HepG2 (cell line): ENCODE data around the gene LGALS1. TPM values are rescaled to one million over a fixed set of nuclear protein-coding genes. Genes with fewer than 3 reads are reported as not detected.

Experiments
- GLI4 ChIP-seq: sonication (generic); formaldehyde crosslinking; IDR thresholded peaks from 2 replicates; pipeline ENCODE4 v1.5.1; 2020; ENCODE audit warnings: missing genetic modification reagents, mild to moderate bottlenecking, moderate library complexity, borderline replicate concordance
- HNRNPL ChIP-seq: fragments of 200-400 bp; formaldehyde crosslinking; IDR thresholded peaks from 2 replicates; pipeline ENCODE4 v1.6.1; 2017; ENCODE audit warnings: mild to moderate bottlenecking, low read depth, low read length
- KLF11 ChIP-seq: IDR thresholded peaks from 2 replicates; pipeline ENCODE4 v1.6.1; 2016; ENCODE audit warnings: missing compliant biosample characterization
- MXI1 ChIP-seq: IDR thresholded peaks from 3 replicates; pipeline ENCODE4 v1.6.1; 2012; ENCODE audit warnings: low read depth, low read length, inconsistent platforms, borderline replicate concordance
- TEAD2 ChIP-seq: sonication (generic); formaldehyde crosslinking; IDR thresholded peaks from 2 replicates; pipeline ENCODE4 v1.9.0; 2021; ENCODE audit warnings: missing genetic modification reagents
- ZFY ChIP-seq: sonication (generic); formaldehyde crosslinking; IDR thresholded peaks from 2 replicates; pipeline ENCODE4 v1.4.0; 2020; ENCODE audit warnings: missing genetic modification reagents
- ZNF17 ChIP-seq: sonication (generic); formaldehyde crosslinking; IDR thresholded peaks from 2 replicates; pipeline ENCODE4 v1.5.0; 2020; ENCODE audit warnings: mild to moderate bottlenecking, missing genetic modification reagents
- ZNF251 ChIP-seq: sonication (generic); formaldehyde crosslinking; IDR thresholded peaks from 2 replicates; pipeline ENCODE4 v1.9.0; 2021; ENCODE audit warnings: mild to moderate bottlenecking, missing genetic modification reagents
- ZNF674 ChIP-seq: sonication (generic); formaldehyde crosslinking; IDR thresholded peaks from 2 replicates; pipeline ENCODE4 v1.5.0; 2020; ENCODE audit warnings: low read depth, mild to moderate bottlenecking, missing genetic modification reagents
- ZNF879 ChIP-seq: sonication (generic); formaldehyde crosslinking; IDR thresholded peaks from 2 replicates; pipeline ENCODE4 v1.8.1; 2023; ENCODE audit warnings: missing genetic modification reagents
- polyA plus RNA-seq, 8 experiments: library from polyadenylated mRNA; depleted of rRNA in 3 of 8; stranded (reverse) in 7 of 8; unstranded in 1 of 8; fragments of >200 nt; fragmentation: Illumina TruSeq in 4 of 8; extraction: Trizol in 4 of 8; gene quantifications; 2 replicates each; pipeline versions ENCODE4 v1.2.1 to v1.2.3, GENCODE V29; 2011 to 2016; ENCODE audit warnings: low read depth in 4 of 8, missing spikeins in 1 of 8, mixed read lengths in 1 of 8; ENCODE audit not compliant: insufficient read depth in 1 of 8
- total RNA-seq, 5 experiments: library from RNA; depleted of rRNA; stranded (reverse); fragments of >200 nt; fragmentation: Illumina TruSeq; extraction: Trizol; gene quantifications; 2 replicates each; pipeline ENCODE4 v1.2.3, GENCODE V29; 2016; ENCODE audit warnings: low read depth in 1 of 5
- TF ChIP-seq, protein P1 (sequence below): sonication (generic); formaldehyde crosslinking; IDR thresholded peaks from 2 replicates; pipeline ENCODE4 v1.4.0; 2020; ENCODE audit warnings: missing genetic modification reagents
- TF ChIP-seq, protein P2 (sequence below): sonication (generic); formaldehyde crosslinking; IDR thresholded peaks from 2 replicates; pipeline ENCODE4 v1.4.0; 2020; ENCODE audit warnings: missing genetic modification reagents, borderline replicate concordance
- TF ChIP-seq, protein P3 (sequence below): sonication (generic); formaldehyde crosslinking; IDR thresholded peaks from 2 replicates; pipeline ENCODE4 v1.4.0; 2020; ENCODE audit warnings: mild to moderate bottlenecking, missing genetic modification reagents
- TF ChIP-seq, protein P4 (sequence below): sonication (generic); formaldehyde crosslinking; IDR thresholded peaks from 2 replicates; pipeline ENCODE4 v1.8.1; 2023; ENCODE audit warnings: mild to moderate bottlenecking, moderate library complexity, missing genetic modification reagents
- TF ChIP-seq, protein P5 (sequence below): sonication (generic); formaldehyde crosslinking; IDR thresholded peaks from 2 replicates; pipeline ENCODE4 v1.4.0; 2020; ENCODE audit warnings: missing genetic modification reagents

Gene LGALS1
- total and polyA plus RNA-seq, 2 of the 13 experiments (the other 11 are each of a cell fraction or from before 2014, with no cell fraction given): 103 to 858 TPM

DNA sequence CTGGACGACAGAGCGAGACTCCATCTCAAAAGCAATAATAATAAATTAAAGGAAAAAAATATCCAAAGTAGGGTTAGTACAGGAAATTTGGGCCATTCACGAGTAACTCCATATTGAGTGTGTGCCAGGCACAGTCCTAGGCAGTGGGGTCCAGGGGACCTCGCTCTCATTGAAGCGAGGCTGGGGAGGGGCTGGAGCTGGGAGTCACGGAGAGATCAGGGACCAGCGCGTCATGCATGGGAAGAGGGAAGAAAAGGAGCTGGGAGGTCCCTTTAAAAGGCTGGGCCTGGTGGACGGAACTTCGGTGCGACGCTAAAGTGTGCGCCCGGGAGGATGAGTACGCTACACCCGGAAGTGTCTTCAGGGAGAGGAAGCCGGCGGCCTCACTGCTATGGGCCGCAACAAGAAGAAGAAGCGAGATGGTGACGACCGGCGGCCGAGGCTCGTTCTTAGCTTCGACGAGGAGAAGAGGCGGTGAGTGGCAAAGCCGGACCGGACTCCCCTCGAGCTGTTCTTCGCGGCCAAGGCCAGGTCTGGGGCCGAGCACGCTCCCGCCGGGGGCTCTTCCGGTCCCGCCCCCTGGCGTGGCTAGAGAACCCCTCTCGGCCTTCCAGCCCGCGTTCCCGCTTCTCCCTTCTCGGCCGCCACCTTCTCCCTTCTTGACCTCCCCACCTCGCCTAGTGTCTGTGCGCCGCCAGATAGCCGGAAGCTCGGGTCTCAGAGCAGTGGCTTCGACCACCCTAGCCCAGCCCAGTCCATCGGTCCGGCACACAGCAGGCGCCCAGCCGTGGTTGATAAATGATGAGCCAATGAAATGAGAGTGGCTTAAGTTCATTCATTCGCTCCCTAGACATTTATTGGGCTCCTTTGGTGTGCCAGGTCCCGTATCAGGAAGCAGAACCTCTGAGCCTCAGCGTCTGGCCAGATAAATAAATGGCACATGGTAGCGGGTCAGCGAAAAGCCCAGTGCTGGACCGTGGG lies 10.9 kb downstream of the LGALS1 start, which contains the start of gene NOL12 (continued):
- 0 out of 2 replicates have a peak, but pooled peaks have one; percentile 25 for TF ChIP-seq HNRNPL
- TF ChIP-seq KLF11 (CRISPR knock-in tag): 0 out of 2 replicates have a peak, but pooled peaks have one; percentile 50
- TF ChIP-seq, protein P1, sequence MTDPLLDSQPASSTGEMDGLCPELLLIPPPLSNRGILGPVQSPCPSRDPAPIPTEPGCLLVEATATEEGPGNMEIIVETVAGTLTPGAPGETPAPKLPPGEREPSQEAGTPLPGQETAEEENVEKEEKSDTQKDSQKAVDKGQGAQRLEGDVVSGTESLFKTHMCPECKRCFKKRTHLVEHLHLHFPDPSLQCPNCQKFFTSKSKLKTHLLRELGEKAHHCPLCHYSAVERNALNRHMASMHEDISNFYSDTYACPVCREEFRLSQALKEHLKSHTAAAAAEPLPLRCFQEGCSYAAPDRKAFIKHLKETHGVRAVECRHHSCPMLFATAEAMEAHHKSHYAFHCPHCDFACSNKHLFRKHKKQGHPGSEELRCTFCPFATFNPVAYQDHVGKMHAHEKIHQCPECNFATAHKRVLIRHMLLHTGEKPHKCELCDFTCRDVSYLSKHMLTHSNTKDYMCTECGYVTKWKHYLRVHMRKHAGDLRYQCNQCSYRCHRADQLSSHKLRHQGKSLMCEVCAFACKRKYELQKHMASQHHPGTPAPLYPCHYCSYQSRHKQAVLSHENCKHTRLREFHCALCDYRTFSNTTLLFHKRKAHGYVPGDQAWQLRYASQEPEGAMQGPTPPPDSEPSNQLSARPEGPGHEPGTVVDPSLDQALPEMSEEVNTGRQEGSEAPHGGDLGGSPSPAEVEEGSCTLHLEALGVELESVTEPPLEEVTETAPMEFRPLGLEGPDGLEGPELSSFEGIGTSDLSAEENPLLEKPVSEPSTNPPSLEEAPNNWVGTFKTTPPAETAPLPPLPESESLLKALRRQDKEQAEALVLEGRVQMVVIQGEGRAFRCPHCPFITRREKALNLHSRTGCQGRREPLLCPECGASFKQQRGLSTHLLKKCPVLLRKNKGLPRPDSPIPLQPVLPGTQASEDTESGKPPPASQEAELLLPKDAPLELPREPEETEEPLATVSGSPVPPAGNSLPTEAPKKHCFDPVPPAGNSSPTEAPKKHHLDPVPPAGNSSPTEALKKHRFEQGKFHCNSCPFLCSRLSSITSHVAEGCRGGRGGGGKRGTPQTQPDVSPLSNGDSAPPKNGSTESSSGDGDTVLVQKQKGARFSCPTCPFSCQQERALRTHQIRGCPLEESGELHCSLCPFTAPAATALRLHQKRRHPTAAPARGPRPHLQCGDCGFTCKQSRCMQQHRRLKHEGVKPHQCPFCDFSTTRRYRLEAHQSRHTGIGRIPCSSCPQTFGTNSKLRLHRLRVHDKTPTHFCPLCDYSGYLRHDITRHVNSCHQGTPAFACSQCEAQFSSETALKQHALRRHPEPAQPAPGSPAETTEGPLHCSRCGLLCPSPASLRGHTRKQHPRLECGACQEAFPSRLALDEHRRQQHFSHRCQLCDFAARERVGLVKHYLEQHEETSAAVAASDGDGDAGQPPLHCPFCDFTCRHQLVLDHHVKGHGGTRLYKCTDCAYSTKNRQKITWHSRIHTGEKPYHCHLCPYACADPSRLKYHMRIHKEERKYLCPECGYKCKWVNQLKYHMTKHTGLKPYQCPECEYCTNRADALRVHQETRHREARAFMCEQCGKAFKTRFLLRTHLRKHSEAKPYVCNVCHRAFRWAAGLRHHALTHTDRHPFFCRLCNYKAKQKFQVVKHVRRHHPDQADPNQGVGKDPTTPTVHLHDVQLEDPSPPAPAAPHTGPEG: peak; percentile 68; the same call in 1 of the 2 replicates
- peak; percentile 98 for TF ChIP-seq ZFY (CRISPR knock-in tag)
- TF ChIP-seq, protein P2, sequence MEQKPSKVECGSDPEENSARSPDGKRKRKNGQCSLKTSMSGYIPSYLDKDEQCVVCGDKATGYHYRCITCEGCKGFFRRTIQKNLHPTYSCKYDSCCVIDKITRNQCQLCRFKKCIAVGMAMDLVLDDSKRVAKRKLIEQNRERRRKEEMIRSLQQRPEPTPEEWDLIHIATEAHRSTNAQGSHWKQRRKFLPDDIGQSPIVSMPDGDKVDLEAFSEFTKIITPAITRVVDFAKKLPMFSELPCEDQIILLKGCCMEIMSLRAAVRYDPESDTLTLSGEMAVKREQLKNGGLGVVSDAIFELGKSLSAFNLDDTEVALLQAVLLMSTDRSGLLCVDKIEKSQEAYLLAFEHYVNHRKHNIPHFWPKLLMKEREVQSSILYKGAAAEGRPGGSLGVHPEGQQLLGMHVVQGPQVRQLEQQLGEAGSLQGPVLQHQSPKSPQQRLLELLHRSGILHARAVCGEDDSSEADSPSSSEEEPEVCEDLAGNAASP (CRISPR knock-in tag): peak; percentile 66
- TF ChIP-seq ZNF17 (CRISPR knock-in tag): no peak
- TF ChIP-seq ZNF251 (CRISPR knock-in tag): no peak
- TF ChIP-seq, protein P3, sequence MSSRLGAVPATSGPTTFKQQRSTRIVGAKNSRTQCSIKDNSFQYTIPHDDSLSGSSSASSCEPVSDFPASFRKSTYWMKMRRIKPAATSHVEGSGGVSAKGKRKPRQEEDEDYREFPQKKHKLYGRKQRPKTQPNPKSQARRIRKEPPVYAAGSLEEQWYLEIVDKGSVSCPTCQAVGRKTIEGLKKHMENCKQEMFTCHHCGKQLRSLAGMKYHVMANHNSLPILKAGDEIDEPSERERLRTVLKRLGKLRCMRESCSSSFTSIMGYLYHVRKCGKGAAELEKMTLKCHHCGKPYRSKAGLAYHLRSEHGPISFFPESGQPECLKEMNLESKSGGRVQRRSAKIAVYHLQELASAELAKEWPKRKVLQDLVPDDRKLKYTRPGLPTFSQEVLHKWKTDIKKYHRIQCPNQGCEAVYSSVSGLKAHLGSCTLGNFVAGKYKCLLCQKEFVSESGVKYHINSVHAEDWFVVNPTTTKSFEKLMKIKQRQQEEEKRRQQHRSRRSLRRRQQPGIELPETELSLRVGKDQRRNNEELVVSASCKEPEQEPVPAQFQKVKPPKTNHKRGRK (CRISPR knock-in tag): no peak
- no peak for TF ChIP-seq ZNF879
- TF ChIP-seq, protein P4, sequence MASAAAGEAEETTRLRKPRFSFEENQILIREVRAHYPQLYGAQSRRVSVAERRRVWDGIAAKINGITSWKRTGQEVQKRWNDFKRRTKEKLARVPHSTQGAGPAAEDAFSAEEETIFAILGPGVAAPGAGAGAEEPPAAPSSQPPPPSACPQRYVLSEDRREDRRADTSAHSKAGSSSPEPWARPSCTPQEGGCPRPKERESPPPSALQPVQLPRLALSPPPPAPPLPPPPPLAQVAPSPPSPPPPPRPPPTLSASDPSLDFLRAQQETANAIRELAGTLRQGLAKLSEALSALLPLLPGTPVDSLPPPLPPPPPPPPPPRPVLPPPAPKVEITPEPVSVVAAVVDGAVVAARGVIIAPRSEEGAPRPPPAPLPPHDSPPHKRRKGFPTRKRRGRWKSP (CRISPR knock-in tag): peak; percentile 23; the same call in 1 of the 2 replicates
- TF ChIP-seq, protein P5, sequence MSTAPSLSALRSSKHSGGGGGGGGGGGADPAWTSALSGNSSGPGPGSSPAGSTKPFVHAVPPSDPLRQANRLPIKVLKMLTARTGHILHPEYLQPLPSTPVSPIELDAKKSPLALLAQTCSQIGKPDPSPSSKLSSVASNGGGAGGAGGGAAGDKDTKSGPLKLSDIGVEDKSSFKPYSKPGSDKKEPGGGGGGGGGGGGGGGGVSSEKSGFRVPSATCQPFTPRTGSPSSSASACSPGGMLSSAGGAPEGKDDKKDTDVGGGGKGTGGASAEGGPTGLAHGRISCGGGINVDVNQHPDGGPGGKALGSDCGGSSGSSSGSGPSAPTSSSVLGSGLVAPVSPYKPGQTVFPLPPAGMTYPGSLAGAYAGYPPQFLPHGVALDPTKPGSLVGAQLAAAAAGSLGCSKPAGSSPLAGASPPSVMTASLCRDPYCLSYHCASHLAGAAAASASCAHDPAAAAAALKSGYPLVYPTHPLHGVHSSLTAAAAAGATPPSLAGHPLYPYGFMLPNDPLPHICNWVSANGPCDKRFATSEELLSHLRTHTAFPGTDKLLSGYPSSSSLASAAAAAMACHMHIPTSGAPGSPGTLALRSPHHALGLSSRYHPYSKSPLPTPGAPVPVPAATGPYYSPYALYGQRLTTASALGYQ (CRISPR knock-in tag): 0 out of 2 replicates have a peak, but pooled peaks have one; percentile 20
- TF ChIP-seq TEAD2 (CRISPR knock-in tag): no peak
- 0 out of 2 replicates have a peak, but pooled peaks have one; percentile 47 for TF ChIP-seq ZNF674 (CRISPR knock-in tag)
- peak; percentile 76; the same call in 2 of the 3 replicates for TF ChIP-seq MXI1
- no peak for TF ChIP-seq GLI4 (CRISPR knock-in tag)
